ENCODE data around the gene ZFAND2B. TPM values are rescaled to one million over a fixed set of nuclear protein-coding genes. Genes with fewer than 3 reads are reported as not detected.

Gene ZFAND2B
- total and polyA plus RNA-seq, 3 experiments from 2014 or later, result 32.4 to 86.0 (median 36.8) TPM

DNA sequence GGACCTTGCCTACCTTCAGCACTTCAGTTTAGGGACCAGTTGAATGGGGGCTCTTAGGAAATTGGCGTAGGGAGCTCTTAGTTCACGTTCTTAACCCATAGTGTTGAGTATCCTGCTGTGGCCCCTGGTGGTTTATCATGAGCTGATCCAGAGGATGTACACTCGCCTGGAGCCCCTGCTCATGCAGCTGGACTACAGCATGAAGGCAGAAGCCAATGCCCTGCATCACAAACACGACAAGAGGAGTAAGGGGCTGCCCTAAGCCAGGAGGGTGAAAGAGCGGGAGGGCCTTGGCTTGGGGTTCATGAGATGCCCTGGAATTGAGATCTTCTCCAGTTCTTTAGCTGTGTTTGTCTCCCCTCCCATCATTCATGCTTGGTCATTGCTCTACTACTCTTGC lies 25.6 kb upstream of the ZFAND2B start:
- H3K4me1 ChIP-seq (ENCODE audit: insufficient read depth, low read length), result peaks cover 35% of the 10 kb centered on the region
- Mint-ChIP-seq H3K4me1 (peaks cover 41 to 59% (median 57%) of the 10 kb centered on the region in 3 donors), H3K36me3 (peaks cover 0 to 80% (median 3%) of the 10 kb centered on the region in 3 donors), H3K27ac (peak overlapping the region in 6 of 8 donors; percentile 34 to 100 (median 66)), H3K4me3 (peak overlapping the region in 3 of 7 donors; percentile 9 to 98 (median 29)), H3K9me3 (no peaks in the 10 kb centered on the region), H3K27me3 (no peaks in the 10 kb centered on the region)
- no peaks in the 10 kb centered on the region for H3K9me3 ChIP-seq (ENCODE audit: low read length)
- DNase-seq, result no peak
- H3K27me3 ChIP-seq (ENCODE audit: insufficient read depth, low read length, poor library complexity, severe bottlenecking), result no peaks in the 10 kb centered on the region
- CTCF ChIA-PET, result interaction anchor here (1.0 to 4.0 kb wide), 8 partner anchors 10 to 118 kb away, joined by 3 to 17 read pairs (median 7); partner anchors contain the start of genes GLB1L and STK16
- POLR2A ChIA-PET, result interaction anchor here (2.1 to 3.1 kb wide), 2 partner anchors 25 to 74 kb away, joined by 5 to 16 read pairs; partner anchors contain the start of genes TUBA4A and ZFAND2B
- peaks cover 42% of the 10 kb centered on the region for H3K36me3 ChIP-seq (ENCODE audit: insufficient read depth, low read length)
- H3K4me3 ChIP-seq (ENCODE audit: low read length), result no peak overlapping the region
- H3K27ac ChIP-seq (ENCODE audit: low read depth, low read length), result no peak overlapping the region

DNA sequence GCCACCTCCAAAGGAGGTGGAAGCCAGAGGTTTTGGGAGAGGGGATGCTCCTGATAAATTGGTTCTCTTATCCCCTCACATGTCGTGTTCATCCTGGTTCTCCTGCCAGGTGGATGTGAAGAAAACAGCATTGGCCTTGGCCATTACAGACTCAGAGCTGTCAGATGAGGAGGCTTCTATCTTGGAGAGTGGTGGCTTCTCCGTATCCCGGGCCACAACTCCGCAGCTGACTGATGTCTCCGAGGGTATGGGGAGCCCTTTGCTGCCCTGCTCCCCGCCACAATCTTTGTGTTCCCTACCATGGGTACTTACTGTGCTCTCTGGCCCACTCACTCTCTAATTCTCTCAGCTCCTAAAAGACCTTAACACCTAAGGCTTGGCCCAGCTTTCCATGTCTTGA lies 25.1 kb upstream of the ZFAND2B start:
- H3K36me3 Mint-ChIP-seq, result peaks cover 0 to 80% (median 3%) of the 10 kb centered on the region in 3 donors
- H3K9me3 Mint-ChIP-seq, result no peaks in the 10 kb centered on the region
- ChIA-PET CTCF (interaction anchor here (0.7 to 4.0 kb wide), 8 partner anchors 10 to 113 kb away, joined by 3 to 17 read pairs (median 10); partner anchors contain the start of genes DNAJB2, GLB1L, NHEJ1 and STK16), POLR2A (interaction anchor here (2.1 to 3.1 kb wide), 2 partner anchors 25 to 73 kb away, joined by 5 to 16 read pairs; partner anchors contain the start of genes TUBA4A and ZFAND2B)
- no peaks in the 10 kb centered on the region for H3K9me3 ChIP-seq (ENCODE audit: low read length)
- H3K36me3 ChIP-seq (ENCODE audit: insufficient read depth, low read length), result peaks cover 42% of the 10 kb centered on the region
- H3K4me1 ChIP-seq (ENCODE audit: insufficient read depth, low read length), result peaks cover 33% of the 10 kb centered on the region
- no peak overlapping the region for H3K27ac ChIP-seq (ENCODE audit: low read depth, low read length)
- H3K4me3 ChIP-seq (ENCODE audit: low read length), result no peak overlapping the region
- peak overlapping the region in 1 of 7 donors; percentile 51 for H3K4me3 Mint-ChIP-seq
- H3K4me1 Mint-ChIP-seq, result peaks cover 39 to 57% (median 56%) of the 10 kb centered on the region in 3 donors
- H3K27ac Mint-ChIP-seq, result peak overlapping the region in 6 of 8 donors; percentile 17 to 89 (median 49)
- no peak for DNase-seq
- H3K27me3 Mint-ChIP-seq, result no peaks in the 10 kb centered on the region
- no peaks in the 10 kb centered on the region for H3K27me3 ChIP-seq (ENCODE audit: insufficient read depth, low read length, poor library complexity, severe bottlenecking)

DNA sequence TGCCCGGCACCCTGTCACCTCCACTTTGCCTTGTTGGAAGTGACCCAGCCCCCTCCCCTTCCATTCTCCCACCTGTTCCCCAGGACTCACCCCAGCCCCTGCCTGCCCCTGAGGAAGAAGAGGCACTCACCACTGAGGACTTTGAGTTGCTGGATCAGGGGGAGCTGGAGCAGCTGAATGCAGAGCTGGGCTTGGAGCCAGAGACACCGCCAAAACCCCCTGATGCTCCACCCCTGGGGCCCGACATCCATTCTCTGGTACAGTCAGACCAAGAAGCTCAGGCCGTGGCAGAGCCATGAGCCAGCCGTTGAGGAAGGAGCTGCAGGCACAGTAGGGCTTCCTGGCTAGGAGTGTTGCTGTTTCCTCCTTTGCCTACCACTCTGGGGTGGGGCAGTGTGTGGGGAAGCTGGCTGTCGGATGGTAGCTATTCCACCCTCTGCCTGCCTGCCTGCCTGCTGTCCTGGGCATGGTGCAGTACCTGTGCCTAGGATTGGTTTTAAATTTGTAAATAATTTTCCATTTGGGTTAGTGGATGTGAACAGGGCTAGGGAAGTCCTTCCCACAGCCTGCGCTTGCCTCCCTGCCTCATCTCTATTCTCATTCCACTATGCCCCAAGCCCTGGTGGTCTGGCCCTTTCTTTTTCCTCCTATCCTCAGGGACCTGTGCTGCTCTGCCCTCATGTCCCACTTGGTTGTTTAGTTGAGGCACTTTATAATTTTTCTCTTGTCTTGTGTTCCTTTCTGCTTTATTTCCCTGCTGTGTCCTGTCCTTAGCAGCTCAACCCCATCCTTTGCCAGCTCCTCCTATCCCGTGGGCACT lies 24.0 kb upstream of the ZFAND2B start:
- Histone ChIP-seq H3K27me3 (ENCODE audit: insufficient read depth, low read length, poor library complexity, severe bottlenecking) (no peaks in the 10 kb centered on the region), H3K36me3 (ENCODE audit: insufficient read depth, low read length) (peaks cover 42% of the 10 kb centered on the region), H3K4me3 (ENCODE audit: low read length) (no peak overlapping the region), H3K4me1 (ENCODE audit: insufficient read depth, low read length) (peaks cover 29% of the 10 kb centered on the region), H3K9me3 (ENCODE audit: low read length) (no peaks in the 10 kb centered on the region), H3K27ac (ENCODE audit: low read depth, low read length) (no peak overlapping the region)
- H3K27ac Mint-ChIP-seq, result peak overlapping the region in 7 of 8 donors; percentile 17 to 95 (median 51)
- no peaks in the 10 kb centered on the region for H3K27me3 Mint-ChIP-seq
- ChIA-PET POLR2A (interaction anchor here (1.6 kb wide), 1 partner anchor 18 kb away, joined by 6 read pairs; no protein-coding TSS in a partner anchor), CTCF (interaction anchor here (1.2 to 4.0 kb wide), 6 partner anchors 11 to 112 kb away, joined by 3 to 17 read pairs (median 11); partner anchors contain the start of genes DNAJB2 and NHEJ1)
- peak overlapping the region in 2 of 7 donors; percentile 8 to 67 for H3K4me3 Mint-ChIP-seq
- H3K9me3 Mint-ChIP-seq, result no peaks in the 10 kb centered on the region
- no peak for DNase-seq
- H3K36me3 Mint-ChIP-seq, result peaks cover 0 to 77% (median 3%) of the 10 kb centered on the region in 3 donors
- H3K4me1 Mint-ChIP-seq, result peaks cover 38 to 53% (median 51%) of the 10 kb centered on the region in 3 donors

DNA sequence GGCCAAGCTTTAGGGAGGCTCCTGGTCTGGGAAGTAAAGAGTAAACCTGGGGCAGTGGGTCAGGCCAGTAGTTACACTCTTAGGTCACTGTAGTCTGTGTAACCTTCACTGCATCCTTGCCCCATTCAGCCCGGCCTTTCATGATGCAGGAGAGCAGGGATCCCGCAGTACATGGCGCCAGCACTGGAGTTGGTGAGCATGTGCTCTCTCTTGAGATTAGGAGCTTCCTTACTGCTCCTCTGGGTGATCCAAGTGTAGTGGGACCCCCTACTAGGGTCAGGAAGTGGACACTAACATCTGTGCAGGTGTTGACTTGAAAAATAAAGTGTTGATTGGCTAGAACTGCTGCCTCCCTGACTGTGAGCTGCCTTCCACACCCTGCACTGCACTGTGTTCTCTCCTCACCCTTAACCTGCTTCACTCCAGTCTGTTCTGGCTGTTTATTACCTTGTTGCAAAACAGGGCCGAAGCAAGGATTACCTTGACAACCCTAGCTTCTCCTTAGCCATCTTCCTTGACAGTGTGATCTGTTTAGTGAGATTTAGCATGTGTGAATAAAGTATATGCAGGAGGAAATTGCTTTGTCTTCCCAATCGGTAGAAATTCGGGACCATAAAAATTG lies 23.3 kb upstream of the ZFAND2B start:
- ChIA-PET CTCF (interaction anchor here (1.8 to 4.0 kb wide), 4 partner anchors 16 to 111 kb away, joined by 6 to 17 read pairs (median 14); partner anchors contain the start of gene NHEJ1), POLR2A (interaction anchor here (1.6 kb wide), 1 partner anchor 17 kb away, joined by 6 read pairs; no protein-coding TSS in a partner anchor)
- no peaks in the 10 kb centered on the region for H3K9me3 ChIP-seq (ENCODE audit: low read length)
- Mint-ChIP-seq H3K36me3 (peaks cover 0 to 73% (median 3%) of the 10 kb centered on the region in 3 donors), H3K27ac (peak overlapping the region in 6 of 8 donors; percentile 30 to 95 (median 60)), H3K27me3 (no peaks in the 10 kb centered on the region), H3K4me3 (peak overlapping the region in 1 of 7 donors; percentile 67), H3K9me3 (no peaks in the 10 kb centered on the region), H3K4me1 (peaks cover 36 to 50% (median 48%) of the 10 kb centered on the region in 3 donors)
- H3K4me3 ChIP-seq (ENCODE audit: low read length), result no peak overlapping the region
- peaks cover 29% of the 10 kb centered on the region for H3K4me1 ChIP-seq (ENCODE audit: insufficient read depth, low read length)
- no peaks in the 10 kb centered on the region for H3K27me3 ChIP-seq (ENCODE audit: insufficient read depth, low read length, poor library complexity, severe bottlenecking)
- H3K36me3 ChIP-seq (ENCODE audit: insufficient read depth, low read length), result peaks cover 42% of the 10 kb centered on the region
- DNase-seq, result no peak
- H3K27ac ChIP-seq (ENCODE audit: low read depth, low read length), result no peak overlapping the region

DNA sequence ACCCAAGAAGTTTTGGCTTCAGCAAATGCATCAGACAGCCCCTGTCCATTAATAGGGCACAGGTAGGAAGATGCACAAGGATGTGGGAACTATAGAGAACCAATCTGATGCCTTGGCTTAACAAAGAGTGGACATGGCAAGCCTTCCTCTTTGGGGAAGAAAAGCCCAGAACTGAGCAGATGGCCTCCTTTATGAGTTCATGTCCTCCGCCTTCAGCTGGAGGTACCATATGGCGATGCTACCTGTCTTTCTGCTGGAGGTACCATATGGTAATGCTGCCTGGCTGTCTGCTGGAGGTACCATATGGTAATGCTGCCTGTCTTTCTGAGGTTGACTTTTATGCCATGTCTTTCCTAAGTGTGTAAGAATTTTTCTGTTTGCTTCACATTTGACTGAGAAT lies 22.5 kb upstream of the ZFAND2B start:
- Histone ChIP-seq H3K4me1 (ENCODE audit: insufficient read depth, low read length) (peaks cover 23% of the 10 kb centered on the region), H3K4me3 (ENCODE audit: low read length) (no peak overlapping the region), H3K27ac (ENCODE audit: low read depth, low read length) (no peak overlapping the region), H3K27me3 (ENCODE audit: insufficient read depth, low read length, poor library complexity, severe bottlenecking) (no peaks in the 10 kb centered on the region), H3K36me3 (ENCODE audit: insufficient read depth, low read length) (peaks cover 42% of the 10 kb centered on the region), H3K9me3 (ENCODE audit: low read length) (no peaks in the 10 kb centered on the region)
- no peaks in the 10 kb centered on the region for H3K9me3 Mint-ChIP-seq
- H3K27me3 Mint-ChIP-seq, result no peaks in the 10 kb centered on the region
- POLR2A ChIA-PET, result no interaction called here
- H3K36me3 Mint-ChIP-seq, result peaks cover 0 to 69% (median 3%) of the 10 kb centered on the region in 3 donors
- H3K4me1 Mint-ChIP-seq, result peaks cover 32 to 45% (median 42%) of the 10 kb centered on the region in 3 donors
- H3K27ac Mint-ChIP-seq, result peak overlapping the region in 3 of 8 donors; percentile 37 to 73 (median 66)
- CTCF ChIA-PET, result interaction anchor here (1.8 to 3.4 kb wide), 3 partner anchors 16 to 27 kb away, joined by 6 to 11 read pairs (median 10); partner anchors contain the start of gene NHEJ1
- peak overlapping the region in 1 of 7 donors; percentile 68 for H3K4me3 Mint-ChIP-seq
- DNase-seq, result no peak

DNA sequence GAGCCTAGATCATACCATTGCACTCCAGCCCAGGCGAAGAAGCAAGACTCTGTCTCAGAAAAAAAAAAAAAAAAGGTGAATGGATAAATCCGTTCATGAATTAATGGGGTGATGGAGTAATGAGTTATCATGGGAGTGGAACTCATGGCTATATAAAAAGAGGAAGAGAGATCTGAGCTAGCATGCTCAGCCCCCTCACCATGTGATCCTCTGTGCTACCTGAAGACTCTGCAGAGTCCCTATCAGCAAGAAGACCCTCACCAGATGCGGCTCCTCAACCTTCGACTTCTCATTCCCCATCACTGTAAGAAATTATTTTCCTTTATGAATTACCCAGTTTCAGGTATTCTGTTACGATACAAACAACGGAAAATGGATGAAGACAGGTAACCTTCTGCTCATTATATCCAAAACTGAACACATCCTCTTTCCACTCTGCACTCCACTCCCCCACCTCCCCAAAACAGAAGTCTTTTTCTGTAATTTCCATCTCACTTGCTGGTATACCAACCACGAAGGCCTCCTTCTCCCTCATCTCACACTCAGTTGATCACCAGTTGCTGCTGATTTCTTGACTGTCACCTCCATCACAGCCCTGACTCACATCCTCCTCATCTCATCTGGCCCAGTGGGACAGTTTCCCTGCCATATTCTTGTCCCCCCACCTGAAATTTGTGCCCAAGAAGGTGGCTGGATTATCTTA lies 19.7 kb upstream of the ZFAND2B start:
- peaks cover 0 to 42% (median 3%) of the 10 kb centered on the region in 3 donors for H3K36me3 Mint-ChIP-seq
- H3K9me3 Mint-ChIP-seq, result no peaks in the 10 kb centered on the region
- no peak overlapping the region for H3K4me3 Mint-ChIP-seq
- ChIA-PET POLR2A (interaction anchor here (0.6 kb wide), 1 partner anchor 98 kb away, joined by 3 read pairs; no protein-coding TSS in a partner anchor), CTCF (interaction anchor here (1.4 kb wide), 1 partner anchor 8 kb away, joined by 3 read pairs; no protein-coding TSS in a partner anchor)
- H3K4me1 Mint-ChIP-seq, result peaks cover 11 to 17% (median 15%) of the 10 kb centered on the region in 3 donors
- Histone ChIP-seq H3K36me3 (ENCODE audit: insufficient read depth, low read length) (peaks cover 21% of the 10 kb centered on the region), H3K4me1 (ENCODE audit: insufficient read depth, low read length) (peaks cover 5% of the 10 kb centered on the region), H3K27me3 (ENCODE audit: insufficient read depth, low read length, poor library complexity, severe bottlenecking) (no peaks in the 10 kb centered on the region), H3K27ac (ENCODE audit: low read depth, low read length) (no peak overlapping the region), H3K9me3 (ENCODE audit: low read length) (no peaks in the 10 kb centered on the region), H3K4me3 (ENCODE audit: low read length) (no peak overlapping the region)
- H3K27me3 Mint-ChIP-seq, result no peaks in the 10 kb centered on the region
- DNase-seq, result no peak
- H3K27ac Mint-ChIP-seq, result peak overlapping the region in 7 of 8 donors; percentile 4 to 79 (median 56)

DNA sequence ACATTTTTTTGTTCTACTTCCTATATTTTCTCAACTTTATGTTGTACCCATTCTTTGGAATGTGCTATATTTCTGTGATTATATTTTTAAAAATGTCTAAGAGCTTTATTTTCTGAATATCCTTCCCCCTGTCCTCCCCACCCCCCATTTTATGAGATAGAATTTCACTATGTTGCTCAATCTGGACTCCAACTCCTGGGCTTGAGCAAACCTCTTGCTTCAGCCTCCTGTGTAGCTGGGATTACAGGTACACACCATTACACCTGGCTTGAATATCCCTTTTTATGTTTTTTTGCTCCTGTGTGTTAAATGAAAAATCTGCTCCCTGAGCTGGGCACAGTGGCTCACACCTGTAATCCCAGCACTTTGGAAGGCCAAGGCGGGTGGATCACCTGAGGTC lies 9.2 kb upstream of the ZFAND2B start:
- Histone ChIP-seq H3K4me1 (ENCODE audit: insufficient read depth, low read length) (peaks cover 8% of the 10 kb centered on the region), H3K36me3 (ENCODE audit: insufficient read depth, low read length) (no peaks in the 10 kb centered on the region), H3K4me3 (ENCODE audit: low read length) (no peak overlapping the region), H3K27ac (ENCODE audit: low read depth, low read length) (no peak overlapping the region), H3K27me3 (ENCODE audit: insufficient read depth, low read length, poor library complexity, severe bottlenecking) (no peaks in the 10 kb centered on the region), H3K9me3 (ENCODE audit: low read length) (no peaks in the 10 kb centered on the region)
- Mint-ChIP-seq H3K4me3 (no peak overlapping the region), H3K4me1 (peaks cover 18 to 24% (median 19%) of the 10 kb centered on the region in 3 donors), H3K27ac (no peak overlapping the region), H3K9me3 (peaks cover 0 to 5% (median 0%) of the 10 kb centered on the region in 5 donors), H3K27me3 (no peaks in the 10 kb centered on the region), H3K36me3 (no peaks in the 10 kb centered on the region)
- DNase-seq, result no peak
- POLR2A ChIA-PET, result interaction anchor here (0.8 kb wide), 1 partner anchor 9 kb away, joined by 4 read pairs; the partner anchor contains the start of gene ZFAND2B
- CTCF ChIA-PET, result interaction anchor here (0.9 to 4.4 kb wide), 4 partner anchors 16 to 98 kb away, joined by 3 to 17 read pairs (median 4); no protein-coding TSS in a partner anchor

All from CD8-positive, alpha-beta memory T cell (primary cell).